Fibroblast of the aortic adventitia (primary cell): ENCODE measurements around the gene POLD1. TPM values are rescaled to one million over a fixed set of nuclear protein-coding genes. Genes with fewer than 3 reads are reported as not detected.

Experiments
- DNase-seq: peaks from one replicate; pipeline ENCODE4 v3.0.0-alpha.2; 2010; ENCODE audit warnings: low read depth
- H3K4me3 ChIP-seq: 2 replicates; pipeline ENCODE4 v1.5.1; 2011; ENCODE audit warnings: low read depth, mild to moderate bottlenecking, control low read depth, low read length, moderate library complexity
- CTCF ChIP-seq: IDR thresholded peaks from 2 replicates; pipeline ENCODE4 v1.5.1; 2011; ENCODE audit warnings: mild to moderate bottlenecking, low read length, control low read depth, inconsistent platforms; ENCODE audit not compliant: insufficient read depth
- total RNA-seq: library from RNA; depleted of rRNA; stranded (reverse); fragments of >200 nt; gene quantifications from 2 replicates; pipeline ENCODE4 v1.2.3, GENCODE V29; 2012; ENCODE audit warnings: low replicate concordance

POLD1 gene
- total RNA-seq, 1 donor: 29.3 TPM

- no peak for TF ChIP-seq CTCF
- no peak for DNase-seq
- H3K4me3 ChIP-seq: no peak overlapping the region
Observed at GRCh38 chr19:50447053-50447452, 62.9 kb downstream of the POLD1 start.

GRCh38 chr19:50447750-50448149, 63.6 kb downstream of the POLD1 start:
- no peak overlapping the region for H3K4me3 ChIP-seq
- no peak for DNase-seq
- TF ChIP-seq CTCF: no peak

GRCh38 chr19:50449236-50449899, 65.2 kb downstream of the POLD1 start:
- TF ChIP-seq CTCF: no peak
- H3K4me3 ChIP-seq: no peak overlapping the region
- no peak for DNase-seq

- TF ChIP-seq CTCF: no peak
- no peak for DNase-seq
- no peak overlapping the region for H3K4me3 ChIP-seq
Observed at GRCh38 chr19:50450369-50451222, 66.4 kb downstream of the POLD1 start.

GRCh38 chr19:50451223-50451534, 67.0 kb downstream of the POLD1 start:
- TF ChIP-seq CTCF: no peak
- no peak for DNase-seq
- no peak overlapping the region for H3K4me3 ChIP-seq

GRCh38 chr19:50453243-50453642, 69.1 kb downstream of the POLD1 start:
- no peak for DNase-seq
- no peak overlapping the region for H3K4me3 ChIP-seq
- TF ChIP-seq CTCF: no peak

GRCh38 chr19:50455992-50456391, 71.8 kb downstream of the POLD1 start:
- no peak for TF ChIP-seq CTCF
- no peak for DNase-seq
- no peak overlapping the region for H3K4me3 ChIP-seq
